ENCODE results near the gene LGALS9B.
"Not testable (repeated sequence)": the region's sequence is repeated elsewhere in the genome, so short reads cannot be mapped to it uniquely, and the experiment has no call there.

The LGALS9B gene

DNA sequence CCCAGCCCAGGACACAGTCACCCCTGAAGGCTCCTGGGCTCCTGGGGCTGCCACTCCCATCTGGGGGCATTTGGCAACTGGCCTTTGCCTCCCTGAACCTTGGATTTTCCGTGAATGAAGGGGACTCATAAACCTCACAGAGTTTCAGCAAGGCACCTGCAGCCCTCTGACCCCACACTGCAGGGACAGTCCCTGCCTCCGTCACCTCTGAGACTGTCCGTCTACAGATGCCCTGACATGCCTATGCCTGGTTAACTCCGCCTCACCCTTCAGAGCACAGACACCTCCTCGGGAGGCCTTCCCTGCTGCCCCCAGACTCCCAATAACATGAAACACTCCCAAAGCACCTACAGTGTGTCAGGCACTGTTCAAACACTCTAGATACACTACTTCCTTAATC, 786 bp downstream of the LGALS9B start:
- FAIRE-seq, result not testable (repeated sequence)

DNA sequence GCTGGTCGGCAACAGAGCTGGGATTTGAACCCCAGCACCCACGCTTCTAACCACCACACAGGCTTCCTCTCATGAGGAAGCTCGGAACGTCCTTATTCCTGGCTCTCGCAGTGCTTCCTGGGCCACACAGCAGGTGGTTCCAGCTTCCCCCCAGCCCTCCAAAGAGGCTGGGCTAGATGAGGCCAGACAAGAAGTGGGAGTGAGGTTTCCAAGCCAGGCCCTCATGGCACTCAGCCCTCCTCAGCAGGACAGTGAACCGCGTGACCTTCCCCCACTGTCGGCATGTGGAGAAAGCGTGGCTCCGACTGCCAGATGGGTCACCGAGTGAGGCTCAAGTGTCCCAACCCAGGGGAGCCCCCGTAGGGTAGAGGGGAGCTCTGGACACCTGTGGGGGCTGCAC, 1.8 kb downstream of the LGALS9B start:
- FAIRE-seq, result not testable (repeated sequence)

DNA sequence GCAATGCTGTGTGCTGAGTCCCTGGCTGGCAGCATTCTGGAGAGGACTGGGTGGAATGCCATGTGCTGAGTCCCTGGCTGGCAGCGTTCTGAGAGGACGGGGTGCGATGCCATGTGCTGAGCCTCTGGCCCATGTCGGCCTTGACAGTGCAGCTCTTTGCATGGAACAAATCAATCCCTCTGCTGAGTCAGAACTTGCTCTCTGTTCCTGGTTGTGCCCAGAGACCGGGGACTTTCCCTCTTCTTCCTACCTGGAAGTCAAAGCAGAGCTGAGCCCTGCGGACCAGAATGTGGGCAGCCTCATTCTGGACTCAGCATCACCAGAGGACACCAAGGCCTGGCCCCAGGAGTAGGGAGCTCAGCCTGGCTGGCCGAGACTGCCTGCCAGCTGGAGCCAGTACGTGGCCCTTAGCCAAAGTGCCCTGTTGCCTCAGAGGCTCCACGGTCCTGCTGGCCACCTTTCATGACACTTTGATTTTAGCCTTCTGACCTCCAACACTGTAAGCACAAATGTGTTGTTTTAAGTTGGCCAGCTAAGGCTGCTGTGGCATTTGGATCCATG, 2.4 kb downstream of the LGALS9B start:
- FAIRE-seq, result not testable (repeated sequence)

DNA sequence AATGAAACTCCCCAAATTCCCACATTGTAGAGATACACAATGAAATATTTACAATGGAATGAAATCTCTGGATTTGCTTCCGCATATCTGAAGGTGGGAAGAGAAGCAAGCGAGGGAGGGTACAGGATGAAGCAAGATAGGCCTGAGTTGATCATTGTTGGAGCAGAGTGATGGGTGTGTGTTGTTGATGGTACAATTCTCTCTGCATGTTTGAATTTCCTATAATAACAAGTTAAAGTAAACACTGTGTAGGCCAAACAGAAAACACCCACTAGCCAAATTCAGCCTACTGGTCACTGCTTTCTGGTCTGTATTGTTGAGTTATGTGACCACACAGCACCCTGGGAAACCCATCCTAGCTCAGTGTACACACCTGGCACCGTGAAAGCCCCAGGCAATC, 5.2 kb downstream of the LGALS9B start:
- not testable (repeated sequence) for FAIRE-seq

DNA sequence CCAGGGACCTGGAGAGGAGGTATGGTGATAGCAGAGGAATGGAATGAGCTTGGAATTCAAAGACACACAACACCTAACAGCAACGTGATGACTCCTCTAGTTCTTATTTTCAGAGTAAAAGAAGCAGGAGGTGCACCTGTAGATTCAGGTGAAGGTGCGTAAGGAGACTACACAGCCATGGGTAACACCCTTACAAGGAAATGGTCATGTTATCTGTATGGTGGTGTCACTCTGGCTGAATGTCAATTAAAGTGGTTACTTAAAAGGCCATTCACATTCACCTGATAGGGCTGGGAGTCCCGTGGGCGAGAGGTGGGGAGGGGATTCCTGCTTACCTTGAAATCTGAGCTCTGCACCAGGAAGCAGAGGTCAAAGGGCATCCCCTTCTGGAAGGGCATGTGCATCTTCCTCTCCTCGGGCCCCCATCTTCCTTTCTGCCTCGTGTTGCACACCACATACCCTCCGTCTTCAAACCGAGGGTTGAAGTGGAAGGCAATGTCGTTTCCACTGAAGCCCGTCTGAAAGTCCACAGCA, 9.4 kb downstream of the LGALS9B start:
- FAIRE-seq, result not testable (repeated sequence)

DNA sequence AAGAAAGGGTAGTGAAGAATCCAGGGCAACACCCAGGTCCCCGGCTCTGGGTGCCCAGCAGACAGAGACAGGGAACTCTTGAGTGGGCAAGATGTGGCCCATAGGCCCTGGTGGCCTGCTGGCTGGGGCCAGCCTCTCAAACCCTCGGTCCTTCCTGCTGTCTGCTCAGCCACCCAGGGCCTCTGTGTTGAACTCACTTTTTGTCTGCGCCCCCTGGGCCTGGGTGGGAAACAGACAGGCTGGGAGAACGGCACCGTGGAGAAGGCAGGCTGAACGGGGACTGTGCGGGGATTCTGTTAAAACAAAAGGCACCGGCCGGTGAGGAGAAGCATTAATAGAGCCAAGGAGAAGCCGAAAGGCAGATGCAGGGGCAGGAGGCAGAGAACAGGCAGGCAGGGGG, 12.2 kb downstream of the LGALS9B start:
- FAIRE-seq, result not testable (repeated sequence)

DNA sequence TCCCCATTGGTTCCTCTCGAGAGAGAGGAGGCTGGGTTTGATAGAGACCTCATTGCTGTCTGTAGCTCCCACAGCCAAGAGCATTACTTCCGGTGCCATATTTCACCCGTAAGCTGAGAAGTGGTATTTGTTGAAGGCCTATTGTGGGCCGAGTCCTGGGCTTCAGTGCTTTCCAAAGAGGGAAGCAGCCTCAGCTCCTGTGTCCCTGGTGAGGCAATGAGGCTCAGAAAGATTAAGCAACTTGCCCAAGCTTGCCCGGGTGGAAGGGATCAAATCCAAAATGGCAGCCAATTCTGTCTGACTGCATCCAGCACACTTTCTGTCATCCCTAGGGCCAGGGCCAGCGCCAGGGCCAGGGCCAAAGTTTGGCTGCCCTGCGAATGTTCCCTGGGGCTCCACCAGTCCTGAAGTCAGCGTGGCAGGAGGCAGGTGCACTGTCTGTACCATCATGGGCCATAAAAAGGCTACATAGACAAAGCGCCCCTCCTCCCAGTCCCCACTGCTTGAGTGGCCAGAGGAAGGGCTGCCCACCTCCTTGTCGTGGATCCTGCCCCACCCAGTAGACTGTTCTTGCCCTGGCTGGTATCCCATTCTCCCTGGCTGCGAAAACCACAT, 13.4 kb downstream of the LGALS9B start:
- not testable (repeated sequence) for FAIRE-seq

DNA sequence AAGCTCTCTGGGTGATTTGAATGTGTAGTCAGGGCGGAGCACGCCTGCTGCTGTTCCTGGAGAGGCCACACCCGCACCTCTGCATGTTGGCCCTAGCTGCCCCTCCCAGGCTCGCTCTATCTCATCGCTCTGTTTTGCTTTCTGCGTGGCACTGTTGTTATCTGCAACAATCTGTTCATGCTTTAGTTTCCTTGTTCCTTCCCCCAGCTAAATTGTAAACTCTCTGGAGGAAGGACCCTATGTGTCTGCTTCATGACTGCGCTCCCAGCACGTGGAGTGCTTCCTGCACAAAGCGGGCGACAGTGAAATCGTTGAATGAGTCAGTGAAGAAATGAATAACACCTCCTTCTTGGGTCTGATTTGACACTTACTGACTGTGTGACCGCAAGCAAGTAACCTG, 16.5 kb downstream of the LGALS9B start:
- not testable (repeated sequence) for FAIRE-seq

DNA sequence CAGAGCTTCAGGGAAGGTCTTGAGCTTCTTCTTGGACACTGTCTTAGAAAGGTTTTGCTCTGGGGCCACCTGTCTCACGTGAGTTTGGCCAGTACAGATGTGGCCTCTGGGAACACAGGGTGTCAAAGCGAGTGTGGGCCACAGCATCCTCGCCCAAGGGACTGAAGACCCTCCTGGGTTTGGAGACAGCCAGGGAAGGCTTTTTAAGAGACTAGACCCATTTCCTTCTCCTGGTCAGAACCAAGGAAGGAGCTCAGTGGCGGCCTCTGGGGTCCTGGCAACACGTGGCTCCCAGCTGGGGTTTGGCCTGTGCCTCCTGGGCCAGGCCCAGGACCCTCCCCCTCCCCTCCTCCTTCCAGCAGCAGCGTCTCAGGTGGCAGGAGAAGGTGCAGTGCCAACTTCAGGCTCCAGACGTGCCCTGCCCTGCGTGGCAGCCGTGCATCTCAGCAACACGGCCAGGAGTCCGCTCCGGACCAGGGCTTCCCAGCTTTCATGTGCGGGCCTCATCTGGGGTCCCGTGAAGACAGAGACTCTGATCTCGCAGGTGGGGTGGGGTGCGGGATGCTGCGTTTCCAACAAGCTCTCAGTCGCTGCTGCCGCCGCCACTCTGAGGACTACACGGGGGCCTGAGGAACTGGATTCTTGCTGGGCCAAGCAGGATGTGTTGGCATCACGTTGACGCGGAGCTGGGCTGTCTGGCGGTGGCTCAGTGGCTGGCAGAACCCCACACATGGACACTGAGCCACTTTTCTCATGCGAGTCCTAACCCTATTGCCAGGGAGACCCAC, 19.6 kb downstream of the LGALS9B start:
- FAIRE-seq, result not testable (repeated sequence)

DNA sequence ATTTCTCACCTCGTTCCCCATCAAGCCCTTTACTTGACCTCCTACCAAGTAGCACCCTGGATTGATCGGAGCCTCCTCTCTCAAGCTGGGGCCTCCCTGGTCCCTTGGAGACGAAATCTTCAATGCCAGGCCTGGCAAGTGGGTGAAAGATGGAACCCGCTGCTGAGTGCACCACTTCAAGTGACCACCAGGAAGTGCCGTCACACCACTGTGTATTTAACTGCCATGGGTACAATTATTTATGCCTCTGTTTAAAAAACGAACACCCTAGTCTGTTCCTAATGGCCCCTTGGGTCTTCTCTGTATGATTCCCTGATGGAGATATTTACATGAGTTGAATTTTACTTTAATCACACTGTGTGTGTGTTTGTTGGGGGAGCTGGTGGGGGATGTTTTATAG, 20.4 kb downstream of the LGALS9B start:
- FAIRE-seq, result not testable (repeated sequence)

DNA sequence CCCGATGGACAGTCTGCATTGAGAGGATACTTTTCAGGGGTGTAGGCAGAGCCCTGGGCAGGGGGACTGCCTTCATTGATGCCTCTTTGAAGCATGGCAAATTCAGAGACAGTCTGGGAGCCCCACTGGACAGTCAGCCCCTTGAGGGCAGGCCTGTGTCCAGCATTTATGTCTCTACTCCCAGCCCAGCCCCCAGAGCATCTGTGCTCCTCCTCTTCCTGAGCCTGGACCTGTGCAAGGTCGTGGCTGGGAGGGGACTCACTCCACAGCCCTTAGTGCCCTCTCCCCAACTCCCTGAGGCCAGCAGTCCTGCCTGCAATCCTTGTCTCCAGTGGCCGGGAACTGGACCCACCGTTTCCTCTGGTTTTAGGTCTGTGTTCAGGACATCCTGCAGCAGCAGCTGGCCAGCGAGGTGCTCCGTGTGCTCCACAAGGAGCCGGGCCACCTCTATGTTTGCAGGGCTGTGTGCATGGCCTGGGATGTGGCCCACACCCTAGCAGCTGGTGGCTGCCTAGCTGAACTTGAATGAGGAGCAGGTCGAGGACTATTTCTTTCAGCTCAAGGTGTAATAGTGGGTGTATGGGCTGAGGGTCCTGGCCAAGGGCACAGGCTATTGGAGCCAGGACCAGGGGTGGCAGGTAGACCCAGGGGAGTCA, 22.6 kb downstream of the LGALS9B start:
- FAIRE-seq, result not testable (repeated sequence)

DNA sequence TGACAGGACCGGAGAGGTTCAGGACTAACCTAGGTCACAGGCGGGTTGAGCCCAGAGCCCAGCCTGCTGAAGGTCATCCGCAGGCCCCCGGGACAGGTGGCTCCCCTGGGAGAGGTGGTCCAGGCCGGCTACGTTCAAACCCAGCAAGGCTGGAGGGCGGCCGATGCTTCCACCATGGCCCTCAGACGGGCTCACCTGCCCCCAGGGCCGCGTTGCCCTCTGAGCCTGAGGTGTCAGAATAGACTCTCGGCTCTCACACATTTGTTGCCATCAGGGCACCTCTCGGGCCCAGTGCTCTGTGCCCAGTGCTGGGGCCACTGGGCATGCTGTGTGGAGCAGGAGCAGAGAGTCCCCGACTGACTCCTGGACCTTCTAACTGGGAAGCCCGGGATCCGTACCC, 23.2 kb downstream of the LGALS9B start:
- FAIRE-seq, result not testable (repeated sequence)

DNA sequence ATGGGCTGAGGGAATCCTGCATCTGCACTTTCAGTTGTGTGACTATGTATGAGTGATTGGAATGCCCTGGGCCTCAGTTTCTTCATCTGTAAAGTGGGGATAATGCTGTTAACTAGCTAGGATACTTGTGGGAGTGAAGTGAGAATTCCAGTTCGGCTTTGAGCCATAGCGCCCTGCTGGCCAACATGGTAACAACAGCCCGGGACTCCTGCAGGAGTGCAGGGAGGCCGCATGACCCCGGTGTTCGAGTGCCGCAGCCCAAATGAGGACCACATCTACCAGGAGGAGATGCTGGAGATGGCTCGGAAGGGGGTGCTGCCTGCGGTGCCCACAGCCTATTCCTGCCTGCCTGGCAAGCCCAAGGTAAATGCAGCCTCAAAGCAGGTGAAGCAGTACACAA, 23.7 kb downstream of the LGALS9B start:
- FAIRE-seq, result not testable (repeated sequence)

DNA sequence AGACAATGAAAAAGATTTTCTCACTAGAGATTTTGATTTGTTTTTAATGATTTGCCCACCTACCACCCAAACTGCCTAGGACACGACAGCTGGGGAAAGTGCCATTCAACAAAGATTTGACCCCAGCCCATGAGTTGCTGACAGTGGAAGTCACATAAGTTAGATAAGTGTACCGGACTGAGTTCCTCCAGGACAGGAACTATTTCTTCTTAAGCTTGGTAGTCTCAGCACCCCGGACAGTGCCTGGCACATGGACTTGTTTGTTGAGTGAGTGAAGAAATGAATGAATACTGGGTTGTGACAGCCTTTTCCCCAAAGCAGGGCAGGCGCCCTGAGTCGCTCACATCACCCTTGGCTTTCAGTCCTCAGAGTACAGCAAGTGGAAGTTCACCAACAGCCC, 26.7 kb downstream of the LGALS9B start:
- FAIRE-seq, result not testable (repeated sequence)

DNA sequence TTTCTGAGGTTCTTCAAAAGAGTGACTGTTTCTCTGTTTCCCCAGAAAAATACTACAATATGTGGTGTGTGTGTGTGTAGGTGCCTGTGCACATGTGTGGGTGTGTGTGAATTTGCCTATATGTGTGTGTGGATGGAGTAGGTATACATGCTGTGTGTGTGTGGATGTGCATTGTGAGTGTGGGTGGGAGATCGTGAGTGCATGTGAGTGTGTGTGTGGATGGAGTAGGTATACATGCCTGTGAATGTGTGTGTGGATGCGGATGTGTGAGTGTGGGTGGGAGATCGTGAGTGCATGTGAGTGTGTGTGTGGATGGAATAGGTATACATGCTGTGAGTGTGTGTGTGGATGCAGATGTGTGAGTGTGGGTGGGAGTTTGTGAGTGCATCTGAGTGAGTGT, 32.2 kb downstream of the LGALS9B start:
- FAIRE-seq, result not testable (repeated sequence)

DNA sequence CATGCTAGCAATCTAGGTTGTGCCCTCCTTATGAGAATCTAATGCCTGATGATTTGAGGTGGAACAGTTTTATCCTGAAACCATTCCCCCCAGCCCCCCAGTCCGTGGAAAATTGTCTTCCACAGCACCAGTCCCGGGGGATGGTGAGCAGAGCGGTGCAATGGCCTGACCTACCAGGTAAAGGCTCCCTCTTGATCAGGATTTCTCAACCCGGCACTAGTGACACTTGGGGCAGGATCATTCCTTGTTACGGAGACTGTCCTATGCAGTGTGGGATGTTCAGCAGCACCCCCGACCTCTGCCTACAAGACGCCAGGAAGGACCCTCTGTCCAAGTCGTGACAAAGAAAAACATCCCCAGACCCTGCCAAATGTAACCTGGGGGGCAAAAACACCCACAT, 34.0 kb downstream of the LGALS9B start:
- FAIRE-seq, result not testable (repeated sequence)

DNA sequence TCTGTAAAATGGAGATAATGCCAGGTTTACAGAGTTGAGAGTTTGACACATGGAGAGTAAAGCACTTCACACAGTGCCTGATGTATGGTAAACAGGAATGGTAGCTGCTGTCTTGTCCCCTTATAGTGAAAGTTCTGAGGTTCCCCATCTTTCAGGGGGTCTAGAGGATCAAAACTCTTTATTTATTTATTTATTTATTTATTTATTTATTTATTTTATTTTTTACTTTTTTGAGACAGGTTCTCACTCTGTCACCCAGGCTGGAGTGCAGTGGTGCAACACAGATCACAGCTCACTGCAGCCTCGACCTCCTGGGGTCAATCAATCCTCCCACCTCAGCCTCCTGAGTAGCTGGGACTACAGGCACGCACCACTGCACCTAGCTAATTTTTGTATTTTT, 40.1 kb downstream of the LGALS9B start:
- not testable (repeated sequence) for FAIRE-seq

DNA sequence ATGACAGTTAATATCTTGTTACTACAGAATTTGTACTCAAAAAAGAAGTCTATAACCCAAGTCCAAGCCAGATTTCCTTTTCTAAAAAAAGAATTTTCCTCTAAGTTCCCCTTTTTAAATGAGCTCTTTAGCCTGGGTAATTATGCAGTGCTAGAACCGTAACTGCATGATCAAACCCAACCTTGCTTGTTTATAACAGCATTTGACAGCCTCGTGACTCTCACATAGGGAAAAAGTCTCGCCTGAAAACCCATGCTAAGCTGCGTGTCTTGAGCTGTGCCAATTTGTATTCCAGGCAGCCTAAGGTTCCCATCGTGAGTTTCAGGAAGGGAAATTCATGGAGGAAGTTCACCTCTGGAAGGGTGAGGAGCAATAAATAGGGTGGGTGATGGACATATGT, 44.5 kb downstream of the LGALS9B start:
- FAIRE-seq, result not testable (repeated sequence)

DNA sequence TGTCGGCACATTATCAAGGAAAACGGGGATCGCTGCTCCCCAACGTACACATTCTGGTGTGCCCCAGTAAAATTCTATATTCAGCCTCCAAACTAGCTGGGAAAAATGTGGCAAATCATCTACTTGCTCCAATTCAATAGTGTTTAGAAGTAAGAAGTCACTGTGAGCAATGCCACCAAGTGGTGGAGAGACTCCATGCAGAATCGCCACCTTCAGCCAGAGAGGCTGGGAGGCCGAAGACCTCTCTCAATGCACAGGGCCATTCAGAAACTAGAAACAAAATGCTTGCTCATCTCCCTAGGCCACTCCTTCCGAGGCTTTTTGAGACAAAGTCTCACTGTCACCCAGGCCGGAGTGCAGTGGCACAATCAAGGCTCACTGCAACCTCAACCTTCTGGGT, 48.5 kb downstream of the LGALS9B start:
- not testable (repeated sequence) for FAIRE-seq

DNA sequence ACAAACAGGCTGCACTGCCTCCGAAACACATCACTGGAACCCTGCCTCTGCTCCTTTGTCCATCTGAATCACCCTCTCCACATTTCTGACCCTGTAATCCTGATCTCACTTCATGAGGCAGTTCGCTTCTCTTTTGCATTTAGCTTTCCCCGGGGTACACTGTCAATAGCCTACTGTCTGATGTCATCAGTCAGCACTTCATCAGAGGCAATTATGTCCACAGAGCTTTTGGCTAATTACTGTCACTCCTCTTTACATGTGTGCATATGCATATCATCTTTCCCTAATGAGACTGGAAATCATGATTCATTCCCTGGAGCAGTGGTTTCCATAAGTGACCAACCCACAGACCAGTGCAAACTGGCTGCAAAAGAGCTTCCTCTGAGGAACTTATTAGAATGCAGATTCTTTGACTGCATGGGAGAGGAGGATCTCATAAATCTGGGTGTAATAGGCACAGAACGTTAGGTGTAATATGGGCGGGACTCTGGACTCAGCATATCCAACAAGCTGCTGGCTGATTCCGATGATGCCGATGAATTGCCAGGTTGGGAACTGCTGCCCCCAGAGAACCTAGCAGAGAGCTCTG, 49.8 kb downstream of the LGALS9B start:
- not testable (repeated sequence) for FAIRE-seq

DNA sequence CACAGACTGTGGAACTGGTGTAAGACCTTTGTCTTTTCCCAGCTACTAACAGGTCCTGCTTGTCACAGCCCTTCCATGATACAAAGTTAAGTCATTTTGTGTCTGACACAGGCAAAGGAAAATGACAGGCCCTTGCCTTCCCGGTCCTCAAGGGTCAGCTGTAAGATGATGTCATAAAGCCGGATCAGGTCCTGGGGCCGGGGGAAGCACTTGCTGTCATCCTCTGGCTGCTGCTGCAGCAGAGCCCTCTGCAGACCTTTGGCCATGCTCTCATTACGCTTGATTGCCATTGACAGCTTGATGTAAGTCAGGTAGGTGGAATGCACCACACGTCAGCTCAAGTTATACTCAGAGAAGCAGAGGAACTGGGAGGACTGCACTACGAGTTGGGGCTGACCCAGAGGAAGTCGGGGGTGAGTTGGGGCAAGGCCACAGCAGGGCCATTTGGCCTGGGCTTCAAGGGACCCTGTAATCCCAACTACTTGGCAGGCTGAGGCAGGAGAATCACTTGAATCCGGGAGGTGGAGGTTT, 50.9 kb downstream of the LGALS9B start:
- FAIRE-seq, result not testable (repeated sequence)

DNA sequence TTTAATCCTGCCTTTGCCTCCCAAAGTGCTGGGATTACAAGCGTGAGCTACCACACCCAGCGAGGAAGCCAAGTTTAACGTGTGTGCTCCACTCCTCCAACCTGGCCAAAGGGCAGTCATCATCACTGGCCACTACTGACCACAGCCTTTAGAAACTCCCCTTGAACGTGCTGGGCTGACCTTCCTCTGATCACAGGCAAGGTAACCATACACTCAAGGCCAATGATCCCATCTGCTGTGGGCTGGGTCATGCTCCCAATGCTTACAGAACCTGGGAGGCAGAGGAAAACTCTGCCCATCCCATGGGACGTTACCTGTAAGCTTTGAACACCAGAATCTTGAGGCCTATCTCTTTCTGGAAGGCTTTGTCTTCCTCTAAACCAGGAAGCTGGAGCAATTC, 51.9 kb downstream of the LGALS9B start:
- FAIRE-seq, result not testable (repeated sequence)
